Lower lobe of right lung (tissue), 2 donors: ENCODE measurements around the gene ARID1B. TPM values are rescaled to one million over a fixed set of nuclear protein-coding genes. Genes with fewer than 3 reads are reported as not detected.

Experiments
- ATAC-seq, 2 donors: fragments of 200-7000 bp; cut with Tn5 transposase; one replicate each; pipeline ENCODE4 v1.9.1; 2020 to 2022; ENCODE audit warnings: mild to moderate bottlenecking in 2 of 2, moderate library complexity in 2 of 2
- DNase-seq: peaks from one replicate; pipeline ENCODE4 v3.0.0-alpha.2; 2020
- H3K27ac ChIP-seq: fragments of 200-600 bp; one replicate; pipeline ENCODE4 v1.8.0; 2022
- H3K27me3 ChIP-seq: fragments of 200-600 bp; one replicate; pipeline ENCODE4 v1.8.0; 2022; ENCODE audit warnings: low read depth
- H3K36me3 ChIP-seq: fragments of 200-600 bp; one replicate; pipeline ENCODE4 v1.8.0; 2022; ENCODE audit warnings: mild to moderate bottlenecking
- H3K4me1 ChIP-seq: fragments of 200-600 bp; one replicate; pipeline ENCODE4 v1.8.0; 2022
- H3K4me3 ChIP-seq: fragments of 200-600 bp; one replicate; pipeline ENCODE4 v1.8.0; 2022; ENCODE audit warnings: mild to moderate bottlenecking
- H3K9me3 ChIP-seq: fragments of 200-600 bp; one replicate; pipeline ENCODE4 v1.8.0; 2022
- CTCF ChIP-seq: fragments of 200-600 bp; IDR thresholded peaks from one replicate; pipeline ENCODE4 v1.8.0; 2022; ENCODE audit warnings: antibody characterized with exemption, mild to moderate bottlenecking
- intact Hi-C: fragments of 100-400 bp; cut with DNase I; formaldehyde crosslinking; loops from one replicate; pipeline ENCODE4 v1.11.0; 2022
- total RNA-seq: library from RNA; stranded (reverse); fragmentation: NEBNext Ultra II Directional; extraction: Animal tissue kit (Norgen Biotek cat#: 25700); gene quantifications from one replicate; pipeline ENCODE4 v1.2.1, GENCODE V29; 2021
- donor health status: DM: no; HTN: yes; CAD: no; lungs with severe emphysema.

Gene ARID1B
- total RNA-seq, 1 donor from 2014 or later, result 95.5 TPM

- intact Hi-C loops, result no loop called here
- H3K4me1 ChIP-seq, result peaks cover 30% of the 10 kb centered on the region
- H3K27me3 ChIP-seq, result no peaks in the 10 kb centered on the region
- no peaks in the 10 kb centered on the region for H3K9me3 ChIP-seq
- TF ChIP-seq CTCF, result no peak
- H3K36me3 ChIP-seq, result peaks cover 20% of the 10 kb centered on the region
- no peak for ATAC-seq
- DNase-seq, result no peak
- no peak overlapping the region for H3K27ac ChIP-seq
- no peak overlapping the region for H3K4me3 ChIP-seq
Measured at GRCh38 chr6:157088841-157089240, 311.7 kb downstream of the ARID1B start.

- intact Hi-C loops, result no loop called here
- ATAC-seq (peak in 1 of 2 donors; percentile 27), DNase-seq (no peak)
- peaks cover 30% of the 10 kb centered on the region for H3K4me1 ChIP-seq
- no peak for TF ChIP-seq CTCF
- H3K27ac ChIP-seq, result no peak overlapping the region
- H3K4me3 ChIP-seq, result no peak overlapping the region
- H3K9me3 ChIP-seq, result no peaks in the 10 kb centered on the region
- H3K36me3 ChIP-seq, result peaks cover 20% of the 10 kb centered on the region
- H3K27me3 ChIP-seq, result no peaks in the 10 kb centered on the region
Measured at GRCh38 chr6:157089258-157089657, 312.1 kb downstream of the ARID1B start.

- no peak for TF ChIP-seq CTCF
- no peaks in the 10 kb centered on the region for H3K9me3 ChIP-seq
- H3K4me1 ChIP-seq, result peaks cover 30% of the 10 kb centered on the region
- intact Hi-C loops, result no loop called here
- DNase-seq (no peak), ATAC-seq (no peak)
- H3K27ac ChIP-seq, result no peak overlapping the region
- H3K27me3 ChIP-seq, result no peaks in the 10 kb centered on the region
- no peak overlapping the region for H3K4me3 ChIP-seq
- peaks cover 16% of the 10 kb centered on the region for H3K36me3 ChIP-seq
Measured at GRCh38 chr6:157089851-157090250, 312.7 kb downstream of the ARID1B start.

- intact Hi-C loops, result no loop called here
- ATAC-seq (no peak), DNase-seq (no peak)
- peaks cover 8% of the 10 kb centered on the region for H3K36me3 ChIP-seq
- H3K27me3 ChIP-seq, result no peaks in the 10 kb centered on the region
- H3K9me3 ChIP-seq, result no peaks in the 10 kb centered on the region
- no peak for TF ChIP-seq CTCF
- H3K4me1 ChIP-seq, result peaks cover 38% of the 10 kb centered on the region
- H3K27ac ChIP-seq, result no peak overlapping the region
- no peak overlapping the region for H3K4me3 ChIP-seq
Measured at GRCh38 chr6:157090736-157091135, 313.6 kb downstream of the ARID1B start.

- H3K4me1 ChIP-seq, result peaks cover 41% of the 10 kb centered on the region
- no peak for ATAC-seq
Measured at GRCh38 chr6:157091243-157091642, 314.1 kb downstream of the ARID1B start.

More at GRCh38 chr6:157091243-157091642, 314.1 kb downstream of the ARID1B start:
- TF ChIP-seq CTCF, result no peak
- no peak overlapping the region for H3K27ac ChIP-seq
- no peak for DNase-seq
- no peak overlapping the region for H3K4me3 ChIP-seq
- H3K9me3 ChIP-seq, result no peaks in the 10 kb centered on the region
- H3K27me3 ChIP-seq, result no peaks in the 10 kb centered on the region
- intact Hi-C loops, result no loop called here
- H3K36me3 ChIP-seq, result peaks cover 3% of the 10 kb centered on the region
